HEK293 (cell line): ENCODE measurements around the gene DNAH12.

ENCODE experiments used
- CTCF ChIA-PET: fragments of 350-600 bp; formaldehyde crosslinking; extraction: SDS; loops from one replicate; lab custom pipeline; 2021; ENCODE audit warnings: antibody characterized with exemption; lab: Yijun Ruan, JAX
- POLR2A ChIA-PET: fragments of 300-600 bp; formaldehyde crosslinking; extraction: SDS; loops from one replicate; lab custom pipeline; 2020; ENCODE audit warnings: antibody characterized with exemption, inconsistent platforms; lab: Yijun Ruan, JAX
- H3K27ac ChIP-seq: fragments of 200-500 bp; sonication (Bioruptor generic); 2 replicates; pipeline ENCODE4 v1.5.1; 2014; ENCODE audit warnings: low read depth, low read length, control low read depth, inconsistent platforms; ENCODE audit errors: extremely low read depth
- H3K36me3 ChIP-seq, 2 experiments: fragments of 200-500 bp in 1 of 2; sonication (Bioruptor generic) in 1 of 2; 1 replicate in 1 of 2; 2 replicates in 1 of 2; pipeline ENCODE4 v1.5.1; 2014 to 2017; ENCODE audit warnings: inconsistent platforms in 2 of 2, low read length in 2 of 2; ENCODE audit not compliant: control insufficient read depth in 2 of 2, insufficient read depth in 1 of 2
- H3K4me1 ChIP-seq: fragments of 200-500 bp; sonication (Bioruptor generic); 2 replicates; pipeline ENCODE4 v1.5.1; 2014; ENCODE audit warnings: mild to moderate bottlenecking, low read length, inconsistent platforms; ENCODE audit not compliant: control insufficient read depth, insufficient read depth
- H3K4me3 ChIP-seq: 2 replicates; pipeline ENCODE4 v1.5.1; 2011; ENCODE audit warnings: low read depth, mild to moderate bottlenecking, control low read depth, low read length, moderate library complexity
- H3K9me3 ChIP-seq: fragments of 200-500 bp; sonication (Bioruptor generic); 2 replicates; pipeline ENCODE4 v1.5.1; 2014; ENCODE audit warnings: low read depth, low read length, inconsistent platforms; ENCODE audit not compliant: control insufficient read depth, insufficient read depth
- CTCF ChIP-seq: fragments of 450-650 bp; formaldehyde crosslinking; IDR thresholded peaks from 2 replicates; pipeline ENCODE4 v1.5.1; 2016; ENCODE audit warnings: missing biosample characterization, missing genetic modification characterization
- GLIS2 ChIP-seq: fragments of 450-650 bp; formaldehyde crosslinking; IDR thresholded peaks from 2 replicates; pipeline ENCODE4 v1.5.1; 2016; ENCODE audit warnings: missing biosample characterization, missing genetic modification characterization
- KLF7 ChIP-seq: fragments of 450-650 bp; formaldehyde crosslinking; IDR thresholded peaks from 2 replicates; pipeline ENCODE4 v1.5.1; 2016; ENCODE audit warnings: missing biosample characterization, missing genetic modification characterization, borderline replicate concordance
- ZBTB1 ChIP-seq: fragments of 450-650 bp; formaldehyde crosslinking; IDR thresholded peaks from 2 replicates; pipeline ENCODE4 v1.5.1; 2016; ENCODE audit warnings: missing biosample characterization, missing genetic modification characterization
- ZNF133 ChIP-seq: fragments of 450-650 bp; formaldehyde crosslinking; IDR thresholded peaks from 2 replicates; pipeline ENCODE4 v1.5.1; 2016; ENCODE audit warnings: missing biosample characterization, missing genetic modification characterization
- ZNF138 ChIP-seq: fragments of 450-650 bp; formaldehyde crosslinking; IDR thresholded peaks from 2 replicates; pipeline ENCODE4 v1.5.1; 2016; ENCODE audit warnings: missing biosample characterization, missing genetic modification characterization, borderline replicate concordance
- ZNF169 ChIP-seq: fragments of 450-650 bp; formaldehyde crosslinking; IDR thresholded peaks from 2 replicates; pipeline ENCODE4 v1.5.1; 2016; ENCODE audit warnings: missing biosample characterization, missing genetic modification characterization
- ZNF211 ChIP-seq: fragments of 450-650 bp; formaldehyde crosslinking; IDR thresholded peaks from 2 replicates; pipeline ENCODE4 v1.5.1; 2016; ENCODE audit warnings: low read depth, missing biosample characterization, missing genetic modification characterization
- ZNF350 ChIP-seq: fragments of 450-650 bp; formaldehyde crosslinking; IDR thresholded peaks from 2 replicates; pipeline ENCODE4 v1.5.0; 2017; ENCODE audit warnings: missing biosample characterization, mild to moderate bottlenecking, missing genetic modification characterization
- ZNF362 ChIP-seq: fragments of 450-650 bp; formaldehyde crosslinking; IDR thresholded peaks from 2 replicates; pipeline ENCODE4 v1.5.1; 2016; ENCODE audit warnings: missing biosample characterization, missing genetic modification characterization
- ZNF391 ChIP-seq: fragments of 450-650 bp; formaldehyde crosslinking; IDR thresholded peaks from 2 replicates; pipeline ENCODE4 v1.5.1; 2016; ENCODE audit warnings: low read depth, missing biosample characterization, missing genetic modification characterization, borderline replicate concordance
- ZNF549 ChIP-seq: fragments of 450-650 bp; IDR thresholded peaks from 2 replicates; pipeline ENCODE4 v1.5.1; 2018; ENCODE audit warnings: missing biosample characterization, missing genetic modification characterization, mild to moderate bottlenecking, inconsistent platforms, moderate library complexity
- ZNF555 ChIP-seq: fragments of 450-650 bp; formaldehyde crosslinking; conservative IDR thresholded peaks from 2 replicates; pipeline ENCODE4 v1.5.1; 2017; ENCODE audit warnings: missing biosample characterization, mild to moderate bottlenecking, missing genetic modification characterization, inconsistent platforms
- ZNF621 ChIP-seq: fragments of 450-650 bp; formaldehyde crosslinking; IDR thresholded peaks from 2 replicates; pipeline ENCODE4 v1.5.1; 2017; ENCODE audit warnings: missing biosample characterization, missing genetic modification characterization
- ZNF654 ChIP-seq: fragments of 450-650 bp; formaldehyde crosslinking; IDR thresholded peaks from 2 replicates; pipeline ENCODE4 v1.5.1; 2016; ENCODE audit warnings: low read depth, missing biosample characterization, missing genetic modification characterization
- ZNF658 ChIP-seq: fragments of 450-650 bp; formaldehyde crosslinking; IDR thresholded peaks from 2 replicates; pipeline ENCODE4; 2016; ENCODE audit warnings: missing biosample characterization, missing genetic modification characterization
- ZNF692 ChIP-seq: fragments of 450-650 bp; formaldehyde crosslinking; IDR thresholded peaks from 2 replicates; pipeline ENCODE4 v1.5.1; 2016; ENCODE audit warnings: missing biosample characterization, missing genetic modification characterization
- ZNF777 ChIP-seq: fragments of 450-650 bp; formaldehyde crosslinking; IDR thresholded peaks from 2 replicates; pipeline ENCODE4 v1.5.1; 2017; ENCODE audit warnings: missing biosample characterization, missing genetic modification characterization, borderline replicate concordance
- ZNF843 ChIP-seq: fragments of 450-650 bp; formaldehyde crosslinking; IDR thresholded peaks from 2 replicates; pipeline ENCODE4 v1.5.1; 2016; ENCODE audit warnings: missing biosample characterization, missing genetic modification characterization

DNAH12 gene

GRCh38 chr3:57397175-57398026 lies 146.7 kb downstream of the DNAH12 start (continued):
- TF ChIP-seq ZNF692 (tag by site-specific recombination) (no peak), ZNF549 (no peak), CTCF (tag by site-specific recombination) (0 out of 2 replicates have a peak, but pooled peaks have one; percentile 19), ZNF362 (tag by site-specific recombination) (no peak), ZNF391 (tag by site-specific recombination) (no peak), ZNF654 (peak; percentile 65)

- Histone ChIP-seq H3K4me3 (no peak overlapping the region), H3K27ac (no peak overlapping the region), H3K36me3 (no peaks in the 10 kb centered on the region), H3K4me1 (no peaks in the 10 kb centered on the region), H3K9me3 (no peaks in the 10 kb centered on the region)
- ChIA-PET POLR2A (no interaction called here), CTCF (no interaction called here)
- TF ChIP-seq ZBTB1 (tag by site-specific recombination) = no peak
- TF ChIP-seq ZNF133 (tag by site-specific recombination) = no peak
- no peak for TF ChIP-seq ZNF777 (tag by site-specific recombination)
- no peak for TF ChIP-seq ZNF362 (tag by site-specific recombination)
- TF ChIP-seq KLF7 (tag by site-specific recombination) = no peak
- no peak for TF ChIP-seq ZNF350 (tag by site-specific recombination)
- no peak for TF ChIP-seq ZNF555 (tag by site-specific recombination)
- no peak for TF ChIP-seq GLIS2 (tag by site-specific recombination)
- no peak for TF ChIP-seq ZNF211
- TF ChIP-seq ZNF843 (tag by site-specific recombination) = no peak
- TF ChIP-seq ZNF138 (tag by site-specific recombination) = no peak
- no peak for TF ChIP-seq ZNF169 (tag by site-specific recombination)
- no peak for TF ChIP-seq ZNF658
- TF ChIP-seq ZNF621 = no peak
- TF ChIP-seq, all 188 proteins: peak for 0
Observed at GRCh38 chr3:57393977-57394376, 150.2 kb downstream of the DNAH12 start.
